ENCODE results near the gene KCNK4.

The KCNK4 gene

GRCh38 chr11:64348383-64349024 is 57.4 kb downstream of the KCNK4 start:
- H4K20me1 ChIP-seq (ENCODE audit: insufficient read depth) = no peaks in the 10 kb centered on the region
- H3K9ac ChIP-seq = no peak overlapping the region
- H3K79me2 ChIP-seq (ENCODE audit: insufficient read depth, low read depth) = no peaks in the 10 kb centered on the region
- no peak overlapping the region for H2AFZ ChIP-seq (ENCODE audit: low read depth)
- no peaks in the 10 kb centered on the region for H3K36me3 ChIP-seq (ENCODE audit: insufficient read depth)
- H3K4me3 ChIP-seq (IDR thresholded peaks at IDR 0.05; ENCODE audit: insufficient read depth, low read depth, low read length) = no peak overlapping the region
- no peak overlapping the region for H3K27ac ChIP-seq
- H3K4me2 ChIP-seq = no peak overlapping the region
- H3K4me1 ChIP-seq (ENCODE audit: low read depth, poor library complexity, severe bottlenecking) = no peaks in the 10 kb centered on the region
- TF ChIP-seq, protein P1, sequence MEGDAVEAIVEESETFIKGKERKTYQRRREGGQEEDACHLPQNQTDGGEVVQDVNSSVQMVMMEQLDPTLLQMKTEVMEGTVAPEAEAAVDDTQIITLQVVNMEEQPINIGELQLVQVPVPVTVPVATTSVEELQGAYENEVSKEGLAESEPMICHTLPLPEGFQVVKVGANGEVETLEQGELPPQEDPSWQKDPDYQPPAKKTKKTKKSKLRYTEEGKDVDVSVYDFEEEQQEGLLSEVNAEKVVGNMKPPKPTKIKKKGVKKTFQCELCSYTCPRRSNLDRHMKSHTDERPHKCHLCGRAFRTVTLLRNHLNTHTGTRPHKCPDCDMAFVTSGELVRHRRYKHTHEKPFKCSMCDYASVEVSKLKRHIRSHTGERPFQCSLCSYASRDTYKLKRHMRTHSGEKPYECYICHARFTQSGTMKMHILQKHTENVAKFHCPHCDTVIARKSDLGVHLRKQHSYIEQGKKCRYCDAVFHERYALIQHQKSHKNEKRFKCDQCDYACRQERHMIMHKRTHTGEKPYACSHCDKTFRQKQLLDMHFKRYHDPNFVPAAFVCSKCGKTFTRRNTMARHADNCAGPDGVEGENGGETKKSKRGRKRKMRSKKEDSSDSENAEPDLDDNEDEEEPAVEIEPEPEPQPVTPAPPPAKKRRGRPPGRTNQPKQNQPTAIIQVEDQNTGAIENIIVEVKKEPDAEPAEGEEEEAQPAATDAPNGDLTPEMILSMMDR (conservative IDR thresholded peaks at IDR 0.05; ENCODE audit: low read depth, low read length) = no peak
- H3K27me3 ChIP-seq (ENCODE audit: insufficient read depth, low read depth) = no peaks in the 10 kb centered on the region

DNA sequence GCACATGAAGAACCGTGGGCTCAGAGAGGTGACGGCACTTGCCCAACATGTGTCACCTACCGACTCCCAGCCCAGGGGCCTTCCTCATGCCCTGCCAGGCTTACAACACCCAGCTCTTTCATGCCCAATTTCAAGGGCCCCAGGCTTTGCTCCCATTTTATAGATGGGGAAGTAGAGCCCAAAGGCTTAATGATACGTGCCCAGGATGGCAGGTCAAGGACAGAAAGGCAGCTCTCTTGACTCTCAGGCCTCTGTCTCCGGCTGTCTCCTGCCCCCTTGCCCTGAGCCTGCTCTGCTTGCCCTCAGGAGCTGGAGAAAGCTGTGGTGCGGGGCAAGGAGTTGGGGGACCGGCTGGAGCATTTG is 57.9 kb downstream of the KCNK4 start:
- no peaks in the 10 kb centered on the region for H3K27me3 ChIP-seq (ENCODE audit: insufficient read depth, low read depth)
- H2AFZ ChIP-seq (ENCODE audit: low read depth) = no peak overlapping the region
- H3K27ac ChIP-seq = no peak overlapping the region
- no peak overlapping the region for H3K4me3 ChIP-seq (IDR thresholded peaks at IDR 0.05; ENCODE audit: insufficient read depth, low read depth, low read length)
- H4K20me1 ChIP-seq (ENCODE audit: insufficient read depth) = no peaks in the 10 kb centered on the region
- no peaks in the 10 kb centered on the region for H3K36me3 ChIP-seq (ENCODE audit: insufficient read depth)
- no peak overlapping the region for H3K9ac ChIP-seq
- H3K4me2 ChIP-seq = no peak overlapping the region
- no peaks in the 10 kb centered on the region for H3K4me1 ChIP-seq (ENCODE audit: low read depth, poor library complexity, severe bottlenecking)
- no peaks in the 10 kb centered on the region for H3K79me2 ChIP-seq (ENCODE audit: insufficient read depth, low read depth)
- TF ChIP-seq, protein P1 (conservative IDR thresholded peaks at IDR 0.05; ENCODE audit: low read depth, low read length) = no peak

- TF ChIP-seq, protein P1 (conservative IDR thresholded peaks at IDR 0.05; ENCODE audit: low read depth, low read length) = no peak
- Histone ChIP-seq H2AFZ (ENCODE audit: low read depth) (no peak overlapping the region), H3K27ac (no peak overlapping the region), H3K4me2 (no peak overlapping the region), H3K27me3 (ENCODE audit: insufficient read depth, low read depth) (no peaks in the 10 kb centered on the region), H4K20me1 (ENCODE audit: insufficient read depth) (no peaks in the 10 kb centered on the region), H3K79me2 (ENCODE audit: insufficient read depth, low read depth) (no peaks in the 10 kb centered on the region), H3K4me1 (ENCODE audit: low read depth, poor library complexity, severe bottlenecking) (no peaks in the 10 kb centered on the region), H3K4me3 (IDR thresholded peaks at IDR 0.05; ENCODE audit: insufficient read depth, low read depth, low read length) (no peak overlapping the region), H3K36me3 (ENCODE audit: insufficient read depth) (no peaks in the 10 kb centered on the region), H3K9ac (no peak overlapping the region)
Observed at GRCh38 chr11:64349404-64349803, 58.3 kb downstream of the KCNK4 start.
